ENCODE data around the gene TMED9.

The TMED9 gene

DNA sequence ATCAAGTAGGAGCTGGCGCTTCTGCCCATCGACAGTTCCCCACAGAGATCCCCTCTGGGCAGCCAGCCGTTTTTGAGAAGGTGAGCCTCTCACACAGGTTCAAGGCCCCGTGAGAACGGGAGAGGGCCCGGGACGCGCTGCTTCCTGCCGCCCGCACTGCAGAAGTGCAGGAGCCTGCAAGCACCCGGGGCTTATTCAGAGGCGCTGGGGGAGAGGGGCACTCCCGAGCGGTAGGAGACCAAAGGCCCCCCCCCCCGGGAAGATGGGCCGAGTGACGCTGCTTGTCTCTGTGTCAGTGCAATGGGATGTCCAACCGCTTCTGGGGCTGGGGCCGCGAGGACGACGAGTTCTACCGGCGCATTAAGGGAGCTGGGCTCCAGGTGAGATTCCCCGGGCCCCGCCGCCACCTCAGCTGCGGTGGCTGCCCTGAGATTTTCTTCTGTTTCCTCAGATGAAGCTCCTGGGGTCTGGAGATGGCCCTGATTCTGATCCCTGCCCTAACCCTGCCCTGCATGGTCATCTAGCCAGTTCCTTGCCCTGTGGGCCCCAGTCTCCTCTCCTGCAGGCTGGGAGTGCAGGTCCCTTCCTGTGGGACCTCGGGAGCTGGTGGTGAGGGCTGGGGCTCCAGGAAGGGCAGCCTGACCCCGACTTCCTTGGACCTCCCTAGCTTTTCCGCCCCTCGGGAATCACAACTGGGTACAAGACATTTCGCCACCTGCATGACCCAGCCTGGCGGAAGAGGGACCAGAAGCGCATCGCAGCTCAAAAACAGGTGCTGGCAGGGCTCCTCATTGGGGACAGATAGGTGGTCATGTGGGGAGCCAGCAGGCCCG, 16.5 kb downstream of the TMED9 start:
- H3K27ac ChIP-seq (ENCODE audit: low read depth, low read length) = no peak overlapping the region
- no peak overlapping the region for H4K12ac ChIP-seq (ENCODE audit: low read depth, low read length)
- H3K4me3 ChIP-seq (ENCODE audit: low read depth, low read length) = no peak overlapping the region
- WGBS (ENCODE audit: extremely low coverage, insufficient coverage, insufficient read length) = no CpG with 5 or more reads among the region's 37 CpGs
- H3K27me3 ChIP-seq (ENCODE audit: insufficient read depth, low read length) = no peaks in the 10 kb centered on the region
- no peak overlapping the region for H2BK120ac ChIP-seq (ENCODE audit: insufficient read depth, low read length, poor library complexity)
- H2AFZ ChIP-seq (ENCODE audit: insufficient read depth, low read length, poor library complexity) = no peak overlapping the region
- no peak overlapping the region for H2BK12ac ChIP-seq (ENCODE audit: low read length)
- H3K4me2 ChIP-seq (ENCODE audit: low read length) = no peak overlapping the region
- H3K9ac ChIP-seq (ENCODE audit: low read length) = no peak overlapping the region
- no peak for DNase-seq
- H3K79me1 ChIP-seq (ENCODE audit: low read length) = no peaks in the 10 kb centered on the region
- H4K91ac ChIP-seq (ENCODE audit: low read depth, low read length) = no peak overlapping the region
- H3K9me3 ChIP-seq (ENCODE audit: insufficient read depth, low read depth, low read length) = no peaks in the 10 kb centered on the region
- peaks cover 0 to 3% of the 10 kb centered on the region in 2 experiments for H3K4me1 ChIP-seq (ENCODE audit: control insufficient read depth in 1 of 2, insufficient read depth in 2 of 2, low read length in 2 of 2)
- no peak overlapping the region for H2BK5ac ChIP-seq (ENCODE audit: low read depth, low read length, poor library complexity)
- H3K23ac ChIP-seq (ENCODE audit: low read length) = no peak overlapping the region
- H4K8ac ChIP-seq (ENCODE audit: low read depth, low read length) = no peak overlapping the region
- H3K14ac ChIP-seq (ENCODE audit: low read length) = no peak overlapping the region
- peaks cover 24 to 31% of the 10 kb centered on the region in 2 experiments for H3K36me3 ChIP-seq (ENCODE audit: control insufficient read depth in 1 of 2, insufficient read depth in 2 of 2, low read length in 2 of 2)
- H3K18ac ChIP-seq (ENCODE audit: low read length) = no peak overlapping the region
- no peak overlapping the region for H2AK5ac ChIP-seq (ENCODE audit: low read length)
- H3K79me2 ChIP-seq (ENCODE audit: control insufficient read depth, insufficient read depth, low read length, poor library complexity) = no peaks in the 10 kb centered on the region
- H3K4ac ChIP-seq (ENCODE audit: low read depth, low read length) = no peak overlapping the region

DNA sequence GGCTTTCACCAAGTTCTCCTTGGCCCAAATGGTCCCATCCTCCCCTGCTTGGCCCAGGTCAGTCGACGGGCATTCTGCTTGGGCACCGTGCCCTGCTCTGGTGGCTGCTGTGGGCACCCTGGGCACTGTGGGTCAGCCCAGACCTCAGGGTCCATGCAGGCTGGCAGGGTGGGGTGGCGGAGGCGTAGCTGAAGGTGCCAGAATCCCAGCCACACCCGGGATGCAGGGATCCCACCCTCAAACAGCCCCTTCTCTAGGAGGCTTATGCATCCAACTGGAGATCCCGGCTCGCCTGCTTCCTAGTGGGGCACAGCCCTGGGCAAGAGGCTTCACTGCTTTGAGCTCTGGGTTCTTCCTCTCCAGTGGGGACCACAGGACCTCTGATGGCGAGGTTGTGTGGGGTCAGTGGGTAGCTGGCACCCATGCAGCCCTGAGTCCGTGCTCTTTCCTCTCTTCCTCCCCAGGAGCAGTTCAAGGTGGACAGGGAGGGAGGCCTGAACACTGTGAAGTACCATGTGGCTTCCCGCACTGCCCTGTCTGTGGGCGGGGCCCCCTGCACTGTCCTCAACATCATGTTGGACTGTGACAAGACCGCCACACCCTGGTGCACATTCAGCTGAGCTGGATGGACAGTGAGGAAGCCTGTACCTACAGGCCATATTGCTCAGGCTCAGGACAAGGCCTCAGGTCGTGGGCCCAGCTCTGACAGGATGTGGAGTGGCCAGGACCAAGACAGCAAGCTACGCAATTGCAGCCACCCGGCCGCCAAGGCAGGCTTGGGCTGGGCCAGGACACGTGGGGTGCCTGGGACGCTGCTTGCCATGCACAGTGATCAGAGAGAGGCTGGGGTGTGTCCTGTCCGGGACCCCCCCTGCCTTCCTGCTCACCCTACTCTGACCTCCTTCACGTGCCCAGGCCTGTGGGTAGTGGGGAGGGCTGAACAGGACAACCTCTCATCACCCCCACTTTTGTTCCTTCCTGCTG, 17.4 kb downstream of the TMED9 start:
- Histone ChIP-seq H2BK5ac (ENCODE audit: low read depth, low read length, poor library complexity) (no peak overlapping the region), H2AK5ac (ENCODE audit: low read length) (no peak overlapping the region), H2BK12ac (ENCODE audit: low read length) (no peak overlapping the region), H3K14ac (ENCODE audit: low read length) (no peak overlapping the region), H3K23ac (ENCODE audit: low read length) (no peak overlapping the region), H4K91ac (ENCODE audit: low read depth, low read length) (no peak overlapping the region), H3K79me1 (ENCODE audit: low read length) (no peaks in the 10 kb centered on the region), H2BK120ac (ENCODE audit: insufficient read depth, low read length, poor library complexity) (no peak overlapping the region), H2AFZ (ENCODE audit: insufficient read depth, low read length, poor library complexity) (no peak overlapping the region), H3K36me3 (ENCODE audit: control insufficient read depth in 1 of 2, insufficient read depth in 2 of 2, low read length in 2 of 2) (peaks cover 24 to 28% of the 10 kb centered on the region in 2 experiments), H3K4me2 (ENCODE audit: low read length) (no peak overlapping the region), H3K18ac (ENCODE audit: low read length) (no peak overlapping the region), H3K9me3 (ENCODE audit: insufficient read depth, low read depth, low read length) (no peaks in the 10 kb centered on the region), H4K12ac (ENCODE audit: low read depth, low read length) (no peak overlapping the region), H3K27me3 (ENCODE audit: insufficient read depth, low read length) (no peaks in the 10 kb centered on the region), H4K8ac (ENCODE audit: low read depth, low read length) (no peak overlapping the region), H3K79me2 (ENCODE audit: control insufficient read depth, insufficient read depth, low read length, poor library complexity) (no peaks in the 10 kb centered on the region), H3K4me1 (ENCODE audit: control insufficient read depth in 1 of 2, insufficient read depth in 2 of 2, low read length in 2 of 2) (peaks cover 0 to 3% of the 10 kb centered on the region in 2 experiments), H3K27ac (ENCODE audit: low read depth, low read length) (no peak overlapping the region), H3K4ac (ENCODE audit: low read depth, low read length) (no peak overlapping the region), H3K4me3 (ENCODE audit: low read depth, low read length) (no peak overlapping the region), H3K9ac (ENCODE audit: low read length) (no peak overlapping the region)
- WGBS (ENCODE audit: extremely low coverage, insufficient coverage, insufficient read length) = no CpG with 5 or more reads among the region's 21 CpGs
- DNase-seq = no peak

DNA sequence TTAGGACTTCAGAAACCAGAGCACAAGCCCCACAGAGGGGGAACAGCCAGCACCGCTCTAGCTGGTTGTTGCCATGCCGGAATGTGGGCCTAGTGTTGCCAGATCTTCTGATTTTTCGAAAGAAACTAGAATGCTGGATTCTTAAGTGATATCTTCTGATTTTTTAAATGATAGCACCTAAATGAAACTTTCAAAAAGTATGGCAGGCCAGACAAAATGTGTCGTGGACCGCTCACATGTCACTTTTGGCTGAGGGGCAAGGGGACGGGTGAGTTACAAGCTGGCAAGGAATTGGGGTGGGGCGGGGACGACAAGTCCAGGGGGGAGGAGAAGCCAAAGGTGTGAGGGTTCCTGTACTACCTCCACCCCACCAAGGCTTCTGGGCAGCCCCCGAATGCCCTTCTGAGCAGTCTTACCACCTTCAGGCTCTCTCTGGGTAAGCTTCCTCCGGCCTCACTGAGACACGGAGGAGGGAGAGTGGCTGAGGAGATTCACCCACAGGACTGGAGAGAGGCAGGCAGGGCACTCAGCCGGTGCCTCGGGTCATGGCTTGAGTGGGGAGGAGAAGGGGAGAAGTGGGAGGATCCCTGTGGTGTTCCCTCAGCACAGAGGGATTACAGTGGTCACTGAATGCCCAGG, 18.2 kb downstream of the TMED9 start:
- H3K27me3 ChIP-seq (ENCODE audit: insufficient read depth, low read length) = no peaks in the 10 kb centered on the region
- no peak overlapping the region for H2BK12ac ChIP-seq (ENCODE audit: low read length)
- H3K4ac ChIP-seq (ENCODE audit: low read depth, low read length) = no peak overlapping the region
- no peak overlapping the region for H2BK5ac ChIP-seq (ENCODE audit: low read depth, low read length, poor library complexity)
- no peak overlapping the region for H3K4me3 ChIP-seq (ENCODE audit: low read depth, low read length)
- H3K36me3 ChIP-seq (ENCODE audit: control insufficient read depth in 1 of 2, insufficient read depth in 2 of 2, low read length in 2 of 2) = peaks cover 21 to 23% of the 10 kb centered on the region in 2 experiments
- no peak overlapping the region for H3K4me2 ChIP-seq (ENCODE audit: low read length)
- no peak overlapping the region for H4K12ac ChIP-seq (ENCODE audit: low read depth, low read length)
- no peak overlapping the region for H2BK120ac ChIP-seq (ENCODE audit: insufficient read depth, low read length, poor library complexity)
- no peak overlapping the region for H3K14ac ChIP-seq (ENCODE audit: low read length)
- H2AFZ ChIP-seq (ENCODE audit: insufficient read depth, low read length, poor library complexity) = no peak overlapping the region
- H3K9ac ChIP-seq (ENCODE audit: low read length) = no peak overlapping the region
- H3K23ac ChIP-seq (ENCODE audit: low read length) = no peak overlapping the region
- peaks cover 0 to 3% of the 10 kb centered on the region in 2 experiments for H3K4me1 ChIP-seq (ENCODE audit: control insufficient read depth in 1 of 2, insufficient read depth in 2 of 2, low read length in 2 of 2)
- H3K79me2 ChIP-seq (ENCODE audit: control insufficient read depth, insufficient read depth, low read length, poor library complexity) = no peaks in the 10 kb centered on the region
- H3K18ac ChIP-seq (ENCODE audit: low read length) = no peak overlapping the region
- H4K91ac ChIP-seq (ENCODE audit: low read depth, low read length) = no peak overlapping the region
- no CpG with 5 or more reads among the region's 13 CpGs for WGBS (ENCODE audit: extremely low coverage, insufficient coverage, insufficient read length)
- DNase-seq = no peak
- H3K27ac ChIP-seq (ENCODE audit: low read depth, low read length) = no peak overlapping the region
- no peaks in the 10 kb centered on the region for H3K9me3 ChIP-seq (ENCODE audit: insufficient read depth, low read depth, low read length)
- no peak overlapping the region for H2AK5ac ChIP-seq (ENCODE audit: low read length)
- H3K79me1 ChIP-seq (ENCODE audit: low read length) = no peaks in the 10 kb centered on the region
- H4K8ac ChIP-seq (ENCODE audit: low read depth, low read length) = no peak overlapping the region

DNA sequence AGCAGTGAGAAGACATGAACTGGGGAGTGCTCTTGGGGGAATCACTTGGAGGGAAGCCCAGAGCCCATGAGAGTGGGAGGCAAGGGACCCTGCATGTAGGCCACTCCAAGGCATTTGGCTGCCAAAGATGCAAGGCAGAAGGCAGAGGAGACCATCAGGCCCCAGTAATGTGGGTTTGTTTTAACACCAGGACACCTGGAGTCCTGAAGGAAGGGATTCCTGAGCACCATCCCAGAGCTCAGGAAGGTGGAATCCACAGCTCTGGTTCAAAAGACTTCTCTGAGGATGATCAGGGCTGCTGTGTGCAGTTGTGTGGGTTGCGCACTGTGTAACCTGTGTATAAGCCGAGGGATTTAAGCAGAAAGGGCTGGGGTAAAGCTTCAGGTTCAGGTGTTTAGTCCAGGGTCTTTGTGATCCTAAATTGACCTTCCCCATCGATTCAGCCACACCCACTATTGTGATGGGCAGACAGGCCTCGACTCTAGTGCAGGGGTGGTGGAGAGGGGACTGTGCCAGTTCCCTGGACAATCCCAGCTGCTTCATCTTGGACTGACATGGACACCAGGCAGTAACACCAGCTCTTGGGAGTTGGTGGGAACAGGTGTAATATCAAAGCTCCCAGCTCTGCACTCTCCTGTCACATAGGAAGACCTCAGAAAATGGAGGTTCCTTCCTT, 18.9 kb downstream of the TMED9 start:
- Histone ChIP-seq H2BK5ac (ENCODE audit: low read depth, low read length, poor library complexity) (no peak overlapping the region), H3K14ac (ENCODE audit: low read length) (no peak overlapping the region), H4K12ac (ENCODE audit: low read depth, low read length) (no peak overlapping the region), H3K27me3 (ENCODE audit: insufficient read depth, low read length) (no peaks in the 10 kb centered on the region), H3K9me3 (ENCODE audit: insufficient read depth, low read depth, low read length) (no peaks in the 10 kb centered on the region), H3K36me3 (ENCODE audit: control insufficient read depth in 1 of 2, insufficient read depth in 2 of 2, low read length in 2 of 2) (peaks cover 15 to 22% of the 10 kb centered on the region in 2 experiments), H2AK5ac (ENCODE audit: low read length) (no peak overlapping the region), H3K4me2 (ENCODE audit: low read length) (no peak overlapping the region), H2AFZ (ENCODE audit: insufficient read depth, low read length, poor library complexity) (no peak overlapping the region), H2BK12ac (ENCODE audit: low read length) (no peak overlapping the region), H3K79me2 (ENCODE audit: control insufficient read depth, insufficient read depth, low read length, poor library complexity) (no peaks in the 10 kb centered on the region), H4K8ac (ENCODE audit: low read depth, low read length) (no peak overlapping the region), H4K91ac (ENCODE audit: low read depth, low read length) (no peak overlapping the region), H3K4me3 (ENCODE audit: low read depth, low read length) (no peak overlapping the region), H2BK120ac (ENCODE audit: insufficient read depth, low read length, poor library complexity) (no peak overlapping the region), H3K27ac (ENCODE audit: low read depth, low read length) (no peak overlapping the region), H3K79me1 (ENCODE audit: low read length) (no peaks in the 10 kb centered on the region), H3K9ac (ENCODE audit: low read length) (no peak overlapping the region), H3K23ac (ENCODE audit: low read length) (no peak overlapping the region), H3K4ac (ENCODE audit: low read depth, low read length) (no peak overlapping the region), H3K18ac (ENCODE audit: low read length) (no peak overlapping the region), H3K4me1 (ENCODE audit: control insufficient read depth in 1 of 2, insufficient read depth in 2 of 2, low read length in 2 of 2) (peaks cover 0 to 3% of the 10 kb centered on the region in 2 experiments)
- WGBS (ENCODE audit: extremely low coverage, insufficient coverage, insufficient read length) = no CpG with 5 or more reads among the region's 4 CpGs
- no peak for DNase-seq
